Measurements from ENCODE around the gene GYPE.
"Not testable (repeated sequence)": the region's sequence is repeated elsewhere in the genome, so short reads cannot be mapped to it uniquely, and the experiment has no call there.

- TF ChIP-seq, protein P1, sequence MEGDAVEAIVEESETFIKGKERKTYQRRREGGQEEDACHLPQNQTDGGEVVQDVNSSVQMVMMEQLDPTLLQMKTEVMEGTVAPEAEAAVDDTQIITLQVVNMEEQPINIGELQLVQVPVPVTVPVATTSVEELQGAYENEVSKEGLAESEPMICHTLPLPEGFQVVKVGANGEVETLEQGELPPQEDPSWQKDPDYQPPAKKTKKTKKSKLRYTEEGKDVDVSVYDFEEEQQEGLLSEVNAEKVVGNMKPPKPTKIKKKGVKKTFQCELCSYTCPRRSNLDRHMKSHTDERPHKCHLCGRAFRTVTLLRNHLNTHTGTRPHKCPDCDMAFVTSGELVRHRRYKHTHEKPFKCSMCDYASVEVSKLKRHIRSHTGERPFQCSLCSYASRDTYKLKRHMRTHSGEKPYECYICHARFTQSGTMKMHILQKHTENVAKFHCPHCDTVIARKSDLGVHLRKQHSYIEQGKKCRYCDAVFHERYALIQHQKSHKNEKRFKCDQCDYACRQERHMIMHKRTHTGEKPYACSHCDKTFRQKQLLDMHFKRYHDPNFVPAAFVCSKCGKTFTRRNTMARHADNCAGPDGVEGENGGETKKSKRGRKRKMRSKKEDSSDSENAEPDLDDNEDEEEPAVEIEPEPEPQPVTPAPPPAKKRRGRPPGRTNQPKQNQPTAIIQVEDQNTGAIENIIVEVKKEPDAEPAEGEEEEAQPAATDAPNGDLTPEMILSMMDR (IDR thresholded peaks at IDR 0.05; ENCODE audit: low read length): not testable (repeated sequence)
- not testable (repeated sequence) for TF ChIP-seq EZH2 (IDR thresholded peaks at IDR 0.05; ENCODE audit: borderline replicate concordance, low read length)
Observed at GRCh38 chr4:143916485-143916884, 11.1 kb upstream of the GYPE start.
